GM12874 (cell line): ENCODE results near the gene SLC25A40.

Source experiments
- CTCF ChIP-seq: IDR thresholded peaks from 2 replicates; pipeline ENCODE4 v1.5.1; 2011; ENCODE audit warnings: low read depth, mild to moderate bottlenecking, control low read depth, low read length, moderate library complexity; ENCODE audit not compliant: insufficient read depth

The SLC25A40 gene

GRCh38 chr7:87874066-87874465 lies 2.1 kb downstream of the SLC25A40 start:
- TF ChIP-seq CTCF: no peak

GRCh38 chr7:87872346-87872745 lies 3.8 kb downstream of the SLC25A40 start:
- no peak for TF ChIP-seq CTCF

GRCh38 chr7:87870471-87870870 lies 5.7 kb downstream of the SLC25A40 start:
- no peak for TF ChIP-seq CTCF

- TF ChIP-seq CTCF: no peak
Measured at GRCh38 chr7:87866089-87866488, 10.1 kb downstream of the SLC25A40 start.

GRCh38 chr7:87858417-87859100 lies 17.6 kb downstream of the SLC25A40 start:
- TF ChIP-seq CTCF: no peak

- TF ChIP-seq CTCF: no peak
Measured at GRCh38 chr7:87853237-87853864, 22.8 kb downstream of the SLC25A40 start.

GRCh38 chr7:87852306-87852705 lies 23.9 kb downstream of the SLC25A40 start:
- no peak for TF ChIP-seq CTCF
